Measurements from ENCODE around the gene ARHGAP23. TPM values are rescaled to one million over a fixed set of nuclear protein-coding genes. Genes with fewer than 3 reads are reported as not detected.

The ARHGAP23 gene
- total RNA-seq, 3 donors from 2014 or later = 13.8 to 25.2 (median 21.1) TPM

GRCh38 chr17:38439436-38439835 lies 11.2 kb downstream of the ARHGAP23 start:
- Histone ChIP-seq H3K27ac (no peak overlapping the region), H3K9me3 (no peaks in the 10 kb centered on the region), H3K4me1 (no peaks in the 10 kb centered on the region), H3K36me3 (no peaks in the 10 kb centered on the region), H3K4me3 (no peak overlapping the region), H3K27me3 (no peaks in the 10 kb centered on the region)
- intact Hi-C loops (cut with DNase I; ENCODE audit: low total_unique reads) = no loop called here
- no peak for DNase-seq (ENCODE audit: low spot score in 2 of 2)
- TF ChIP-seq CTCF (IDR thresholded peaks at IDR 0.05) (no peak), POLR2AphosphoS5 (IDR thresholded peaks at IDR 0.05) (no peak), POLR2A (IDR thresholded peaks at IDR 0.05) (no peak)

DNA sequence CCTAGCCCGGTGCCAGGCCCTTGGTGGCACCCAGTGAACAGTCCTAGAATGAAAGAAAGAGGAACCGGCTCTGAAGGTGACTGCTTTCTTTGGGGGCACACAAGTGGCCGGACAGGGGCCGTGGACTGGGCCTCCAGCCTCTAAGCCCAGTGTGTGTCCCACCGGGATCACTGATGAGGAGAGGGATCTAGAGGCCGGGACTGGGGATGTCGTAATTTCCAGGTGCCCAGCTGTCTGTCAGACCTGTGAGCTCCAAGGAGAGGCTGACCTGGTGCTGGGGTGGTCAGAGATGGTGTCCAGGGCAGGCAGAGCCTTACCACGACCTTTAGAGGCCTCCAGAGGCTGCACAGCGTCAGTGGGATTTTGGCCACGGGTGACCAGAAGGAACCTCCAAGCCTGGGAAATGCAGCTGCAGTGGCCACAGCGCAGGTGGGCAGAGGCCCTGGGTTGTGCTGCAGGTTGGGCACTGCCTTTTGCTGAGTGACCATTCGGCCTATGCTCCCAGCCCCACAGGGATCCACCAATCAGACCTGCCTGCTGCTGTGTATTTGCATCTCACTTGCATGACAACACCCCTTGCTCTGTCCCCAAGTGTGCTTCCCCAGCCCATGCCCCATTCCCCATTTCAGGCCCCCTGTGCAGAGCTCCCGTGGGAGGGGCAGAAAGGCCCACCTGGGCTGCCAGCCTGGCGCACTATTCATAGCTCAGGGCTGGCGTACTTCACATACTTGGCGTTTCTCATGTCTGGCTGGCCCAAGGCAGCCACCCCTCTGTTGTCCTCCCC lies 12.5 kb downstream of the ARHGAP23 start:
- H3K4me3 ChIP-seq = no peak overlapping the region
- H3K9me3 ChIP-seq = no peaks in the 10 kb centered on the region
- no peaks in the 10 kb centered on the region for H3K4me1 ChIP-seq
- no peaks in the 10 kb centered on the region for H3K27me3 ChIP-seq
- intact Hi-C loops (cut with DNase I; ENCODE audit: low total_unique reads) = no loop called here
- TF ChIP-seq POLR2A (IDR thresholded peaks at IDR 0.05) = no peak
- no peak for TF ChIP-seq CTCF (IDR thresholded peaks at IDR 0.05)
- no peak for TF ChIP-seq POLR2AphosphoS5 (IDR thresholded peaks at IDR 0.05)
- H3K36me3 ChIP-seq = no peaks in the 10 kb centered on the region
- H3K27ac ChIP-seq = no peak overlapping the region
- DNase-seq (ENCODE audit: low spot score in 2 of 2) = no peak

DNA sequence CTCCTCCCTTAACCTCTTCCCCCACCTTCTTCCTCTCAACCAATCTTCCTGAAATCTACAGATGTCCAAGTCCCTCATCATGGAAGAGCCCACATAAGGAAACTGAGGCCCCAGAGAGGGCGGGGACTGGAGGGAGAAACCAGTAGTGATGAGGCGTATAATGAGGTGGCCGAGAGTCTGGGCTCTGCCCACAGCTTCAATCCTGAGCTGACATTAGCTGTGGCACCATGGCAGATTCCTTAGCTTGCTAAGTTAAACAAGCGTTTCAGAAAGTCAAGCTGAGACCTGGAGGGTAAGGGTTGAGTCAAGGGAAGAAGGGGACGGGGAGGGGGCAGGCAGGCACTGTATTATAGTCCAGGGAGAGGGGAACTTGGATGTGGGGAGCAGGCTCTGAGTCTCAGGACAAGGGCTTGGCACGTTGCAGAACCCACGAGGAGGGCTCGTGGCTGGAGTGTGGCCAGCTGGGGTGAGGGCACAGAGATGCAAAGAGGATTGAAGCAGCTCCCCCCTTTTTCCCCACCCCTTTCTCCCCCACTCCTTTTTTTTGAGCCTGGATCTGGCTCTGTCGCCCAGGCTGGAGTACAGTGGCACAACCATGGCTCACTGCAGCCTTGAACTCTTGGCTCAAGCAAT lies 13.3 kb downstream of the ARHGAP23 start:
- H3K27me3 ChIP-seq = no peaks in the 10 kb centered on the region
- no peaks in the 10 kb centered on the region for H3K9me3 ChIP-seq
- H3K27ac ChIP-seq = no peak overlapping the region
- H3K36me3 ChIP-seq = no peaks in the 10 kb centered on the region
- no peaks in the 10 kb centered on the region for H3K4me1 ChIP-seq
- intact Hi-C loops (cut with DNase I; ENCODE audit: low total_unique reads) = no loop called here
- no peak overlapping the region for H3K4me3 ChIP-seq
- TF ChIP-seq POLR2AphosphoS5 (IDR thresholded peaks at IDR 0.05) (no peak), POLR2A (IDR thresholded peaks at IDR 0.05) (no peak), CTCF (IDR thresholded peaks at IDR 0.05) (no peak)
- DNase-seq (ENCODE audit: low spot score in 2 of 2) = no peak

GRCh38 chr17:38442548-38442947 lies 14.3 kb downstream of the ARHGAP23 start:
- H3K27me3 ChIP-seq = no peaks in the 10 kb centered on the region
- intact Hi-C loops (cut with DNase I; ENCODE audit: low total_unique reads) = no loop called here
- TF ChIP-seq POLR2AphosphoS5 (IDR thresholded peaks at IDR 0.05) = no peak
- no peaks in the 10 kb centered on the region for H3K36me3 ChIP-seq
- no peak for DNase-seq (ENCODE audit: low spot score in 2 of 2)
- no peak overlapping the region for H3K4me3 ChIP-seq
- no peak overlapping the region for H3K27ac ChIP-seq
- no peaks in the 10 kb centered on the region for H3K4me1 ChIP-seq
- H3K9me3 ChIP-seq = no peaks in the 10 kb centered on the region

DNA sequence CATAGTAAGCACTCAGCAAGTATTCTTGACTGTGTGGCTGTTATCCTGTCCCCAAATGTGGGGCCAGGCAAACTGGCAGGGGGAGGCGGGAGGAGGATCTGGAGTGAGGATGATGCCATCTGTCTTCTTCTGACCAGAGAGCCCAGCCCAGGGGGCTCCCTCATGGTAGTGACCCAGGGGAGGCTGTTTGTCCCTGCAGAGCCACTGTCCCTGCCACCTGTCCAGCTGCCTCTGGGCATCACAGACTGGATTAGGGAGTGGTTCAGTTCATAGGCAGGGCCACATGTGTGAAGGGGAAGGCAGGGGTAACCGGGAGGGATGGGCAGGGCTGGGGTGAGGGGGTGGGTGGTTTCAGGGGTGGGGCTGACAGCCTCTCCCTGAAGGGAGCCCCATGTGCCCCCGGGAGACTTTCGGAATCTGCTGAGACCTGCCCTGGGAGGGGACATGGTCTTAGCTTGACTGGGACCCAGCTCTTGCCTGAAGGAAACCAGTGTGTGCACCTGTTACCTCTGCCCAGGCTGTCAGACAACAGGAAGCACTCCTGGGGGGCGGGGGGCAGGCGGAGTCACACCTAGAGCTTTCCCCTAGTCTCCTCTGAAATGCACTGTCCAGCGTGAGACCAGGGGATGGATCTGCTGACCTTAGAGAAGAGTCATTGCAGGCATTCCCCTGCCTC lies 15.2 kb downstream of the ARHGAP23 start:
- intact Hi-C loops (cut with DNase I; ENCODE audit: low total_unique reads) = no loop called here
- no peak overlapping the region for H3K27ac ChIP-seq

More for the DNA sequence above, 15.2 kb downstream of the ARHGAP23 start:
- no peaks in the 10 kb centered on the region for H3K4me1 ChIP-seq
- H3K9me3 ChIP-seq = no peaks in the 10 kb centered on the region
- no peaks in the 10 kb centered on the region for H3K27me3 ChIP-seq
- no peaks in the 10 kb centered on the region for H3K36me3 ChIP-seq
- H3K4me3 ChIP-seq = no peak overlapping the region
- no peak for DNase-seq (ENCODE audit: low spot score in 2 of 2)
- TF ChIP-seq POLR2A (IDR thresholded peaks at IDR 0.05) (no peak), POLR2AphosphoS5 (IDR thresholded peaks at IDR 0.05) (no peak), CTCF (IDR thresholded peaks at IDR 0.05) (no peak)
